Cardiac ventricle fibroblast (primary cell): ENCODE measurements around the gene HTATSF1. TPM values are rescaled to one million over a fixed set of nuclear protein-coding genes. Genes with fewer than 3 reads are reported as not detected.

Experiments used
- total RNA-seq: library from RNA; depleted of rRNA; stranded (reverse); fragments of >200 nt; gene quantifications from 2 replicates; pipeline ENCODE4 v1.2.3, GENCODE V29; 2015

Gene HTATSF1
- 28.4 and 37.1 TPM in 2 replicates for total RNA-seq

GRCh38 chrX:136497556-136498052, at the start of gene HTATSF1:
Gene HTATSF1 (plus strand): TSS chrX:136497592. CDS start chrX:136497685, 93 bp downstream.

GRCh38 chrX:136487647-136488046, 9.7 kb upstream of the HTATSF1 start, which contains the start of gene BRS3:
Gene BRS3 (plus strand): TSS chrX:136487947. CDS start chrX:136488115, 168 bp downstream.

DNA sequence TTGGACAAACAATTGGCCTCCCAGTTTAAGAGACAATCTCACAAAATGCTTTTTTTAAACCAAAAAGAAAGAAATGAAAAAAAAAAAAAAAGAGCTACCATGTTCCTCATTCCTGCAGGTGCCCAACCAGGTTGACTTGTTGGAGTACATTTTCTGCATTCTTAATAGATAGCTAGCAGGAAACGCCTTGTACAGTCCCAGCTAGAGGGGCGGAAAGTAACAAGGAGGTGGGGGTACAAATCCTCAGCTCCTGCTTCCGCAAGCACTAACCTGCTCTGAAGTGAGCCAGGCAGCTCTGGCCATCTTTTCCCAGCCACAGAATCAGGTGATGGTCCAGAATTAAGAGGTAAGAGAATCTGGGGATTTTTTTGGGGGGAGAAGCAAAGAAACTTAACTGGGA, 34.6 kb downstream of the HTATSF1 start, which contains the start of gene VGLL1:
Gene VGLL1, plus strand, starts transcription at position 265 of the 400 bp plus-strand sequence. CDS start 3,806 bp downstream, outside the sequence.

Other genes with a start within 250 kb of the HTATSF1 start
- 15.4 and 15.9 TPM in 2 replicates for gene MAP7D3, start 246.2 kb upstream of the HTATSF1 start, total RNA-seq
- not detected in 2 replicates for gene ADGRG4, start 196.6 kb upstream of the HTATSF1 start, total RNA-seq
- not detected in 2 replicates for gene BRS3, start 9.6 kb upstream of the HTATSF1 start, total RNA-seq
- gene VGLL1, start 34.6 kb downstream of the HTATSF1 start, total RNA-seq: not detected in 2 replicates
- gene CD40LG, start 150.6 kb downstream of the HTATSF1 start, total RNA-seq: not detected in 2 replicates